Measurements from ENCODE around the gene C3orf62.

DNA sequence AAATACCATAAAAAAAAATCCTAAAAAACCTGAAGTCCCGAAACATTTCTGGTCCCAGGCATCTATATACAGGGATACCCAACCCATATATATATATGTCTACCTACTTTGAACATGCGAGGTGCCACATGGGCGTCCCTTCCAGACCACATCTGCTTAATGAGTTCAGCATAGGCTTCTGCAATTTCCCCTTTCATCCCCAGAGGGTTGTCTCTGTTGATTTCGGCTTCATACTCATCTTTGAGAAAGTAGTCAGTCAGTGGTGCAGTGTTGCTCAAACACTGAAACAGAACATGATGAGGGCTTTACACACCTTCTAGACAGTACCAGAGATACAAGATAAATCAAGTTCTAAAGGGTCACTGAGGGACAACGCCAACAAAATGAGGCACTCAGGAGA is 28.6 kb upstream of the C3orf62 start:
- TF ChIP-seq, protein P1, sequence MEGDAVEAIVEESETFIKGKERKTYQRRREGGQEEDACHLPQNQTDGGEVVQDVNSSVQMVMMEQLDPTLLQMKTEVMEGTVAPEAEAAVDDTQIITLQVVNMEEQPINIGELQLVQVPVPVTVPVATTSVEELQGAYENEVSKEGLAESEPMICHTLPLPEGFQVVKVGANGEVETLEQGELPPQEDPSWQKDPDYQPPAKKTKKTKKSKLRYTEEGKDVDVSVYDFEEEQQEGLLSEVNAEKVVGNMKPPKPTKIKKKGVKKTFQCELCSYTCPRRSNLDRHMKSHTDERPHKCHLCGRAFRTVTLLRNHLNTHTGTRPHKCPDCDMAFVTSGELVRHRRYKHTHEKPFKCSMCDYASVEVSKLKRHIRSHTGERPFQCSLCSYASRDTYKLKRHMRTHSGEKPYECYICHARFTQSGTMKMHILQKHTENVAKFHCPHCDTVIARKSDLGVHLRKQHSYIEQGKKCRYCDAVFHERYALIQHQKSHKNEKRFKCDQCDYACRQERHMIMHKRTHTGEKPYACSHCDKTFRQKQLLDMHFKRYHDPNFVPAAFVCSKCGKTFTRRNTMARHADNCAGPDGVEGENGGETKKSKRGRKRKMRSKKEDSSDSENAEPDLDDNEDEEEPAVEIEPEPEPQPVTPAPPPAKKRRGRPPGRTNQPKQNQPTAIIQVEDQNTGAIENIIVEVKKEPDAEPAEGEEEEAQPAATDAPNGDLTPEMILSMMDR (IDR thresholded peaks at IDR 0.05; ENCODE audit: low read depth, low read length, missing input control), result no peak
- TF ChIP-seq, protein P2, sequence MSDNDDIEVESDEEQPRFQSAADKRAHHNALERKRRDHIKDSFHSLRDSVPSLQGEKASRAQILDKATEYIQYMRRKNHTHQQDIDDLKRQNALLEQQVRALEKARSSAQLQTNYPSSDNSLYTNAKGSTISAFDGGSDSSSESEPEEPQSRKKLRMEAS (IDR thresholded peaks at IDR 0.05), result no peak
- TF ChIP-seq, protein P3, sequence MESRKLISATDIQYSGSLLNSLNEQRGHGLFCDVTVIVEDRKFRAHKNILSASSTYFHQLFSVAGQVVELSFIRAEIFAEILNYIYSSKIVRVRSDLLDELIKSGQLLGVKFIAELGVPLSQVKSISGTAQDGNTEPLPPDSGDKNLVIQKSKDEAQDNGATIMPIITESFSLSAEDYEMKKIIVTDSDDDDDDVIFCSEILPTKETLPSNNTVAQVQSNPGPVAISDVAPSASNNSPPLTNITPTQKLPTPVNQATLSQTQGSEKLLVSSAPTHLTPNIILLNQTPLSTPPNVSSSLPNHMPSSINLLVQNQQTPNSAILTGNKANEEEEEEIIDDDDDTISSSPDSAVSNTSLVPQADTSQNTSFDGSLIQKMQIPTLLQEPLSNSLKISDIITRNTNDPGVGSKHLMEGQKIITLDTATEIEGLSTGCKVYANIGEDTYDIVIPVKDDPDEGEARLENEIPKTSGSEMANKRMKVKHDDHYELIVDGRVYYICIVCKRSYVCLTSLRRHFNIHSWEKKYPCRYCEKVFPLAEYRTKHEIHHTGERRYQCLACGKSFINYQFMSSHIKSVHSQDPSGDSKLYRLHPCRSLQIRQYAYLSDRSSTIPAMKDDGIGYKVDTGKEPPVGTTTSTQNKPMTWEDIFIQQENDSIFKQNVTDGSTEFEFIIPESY (IDR thresholded peaks at IDR 0.05), result no peak
- no peak for TF ChIP-seq JUND (IDR thresholded peaks at IDR 0.05)
- TF ChIP-seq, protein P4, sequence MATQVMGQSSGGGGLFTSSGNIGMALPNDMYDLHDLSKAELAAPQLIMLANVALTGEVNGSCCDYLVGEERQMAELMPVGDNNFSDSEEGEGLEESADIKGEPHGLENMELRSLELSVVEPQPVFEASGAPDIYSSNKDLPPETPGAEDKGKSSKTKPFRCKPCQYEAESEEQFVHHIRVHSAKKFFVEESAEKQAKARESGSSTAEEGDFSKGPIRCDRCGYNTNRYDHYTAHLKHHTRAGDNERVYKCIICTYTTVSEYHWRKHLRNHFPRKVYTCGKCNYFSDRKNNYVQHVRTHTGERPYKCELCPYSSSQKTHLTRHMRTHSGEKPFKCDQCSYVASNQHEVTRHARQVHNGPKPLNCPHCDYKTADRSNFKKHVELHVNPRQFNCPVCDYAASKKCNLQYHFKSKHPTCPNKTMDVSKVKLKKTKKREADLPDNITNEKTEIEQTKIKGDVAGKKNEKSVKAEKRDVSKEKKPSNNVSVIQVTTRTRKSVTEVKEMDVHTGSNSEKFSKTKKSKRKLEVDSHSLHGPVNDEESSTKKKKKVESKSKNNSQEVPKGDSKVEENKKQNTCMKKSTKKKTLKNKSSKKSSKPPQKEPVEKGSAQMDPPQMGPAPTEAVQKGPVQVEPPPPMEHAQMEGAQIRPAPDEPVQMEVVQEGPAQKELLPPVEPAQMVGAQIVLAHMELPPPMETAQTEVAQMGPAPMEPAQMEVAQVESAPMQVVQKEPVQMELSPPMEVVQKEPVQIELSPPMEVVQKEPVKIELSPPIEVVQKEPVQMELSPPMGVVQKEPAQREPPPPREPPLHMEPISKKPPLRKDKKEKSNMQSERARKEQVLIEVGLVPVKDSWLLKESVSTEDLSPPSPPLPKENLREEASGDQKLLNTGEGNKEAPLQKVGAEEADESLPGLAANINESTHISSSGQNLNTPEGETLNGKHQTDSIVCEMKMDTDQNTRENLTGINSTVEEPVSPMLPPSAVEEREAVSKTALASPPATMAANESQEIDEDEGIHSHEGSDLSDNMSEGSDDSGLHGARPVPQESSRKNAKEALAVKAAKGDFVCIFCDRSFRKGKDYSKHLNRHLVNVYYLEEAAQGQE (IDR thresholded peaks at IDR 0.05), result no peak
- TF ChIP-seq YY1 (IDR thresholded peaks at IDR 0.05), result no peak
